Keratinocyte (primary cell): Measurements from ENCODE around the gene TMEM127.

Source experiments
- EZH2 ChIP-seq: IDR thresholded peaks from one replicate; pipeline ENCODE4 v1.6.1; 2012; ENCODE audit warnings: inconsistent platforms, mild to moderate bottlenecking, low read length, moderate library complexity
- TF ChIP-seq, protein P1 (sequence below), 3 experiments: IDR thresholded peaks in 1 of 3; conservative IDR thresholded peaks in 1 of 3; optimal IDR thresholded peaks in 1 of 3; 2 replicates in 2 of 3; 3 replicates in 1 of 3; pipeline versions ENCODE3 to v1.5.1; 2011; ENCODE audit warnings: low read length in 3 of 3, mild to moderate bottlenecking in 3 of 3, moderate library complexity in 2 of 3, control low read depth in 1 of 3, inconsistent platforms in 1 of 3; ENCODE audit not compliant: insufficient read depth in 2 of 3; ENCODE audit errors: extremely low read depth in 1 of 3

DNA sequence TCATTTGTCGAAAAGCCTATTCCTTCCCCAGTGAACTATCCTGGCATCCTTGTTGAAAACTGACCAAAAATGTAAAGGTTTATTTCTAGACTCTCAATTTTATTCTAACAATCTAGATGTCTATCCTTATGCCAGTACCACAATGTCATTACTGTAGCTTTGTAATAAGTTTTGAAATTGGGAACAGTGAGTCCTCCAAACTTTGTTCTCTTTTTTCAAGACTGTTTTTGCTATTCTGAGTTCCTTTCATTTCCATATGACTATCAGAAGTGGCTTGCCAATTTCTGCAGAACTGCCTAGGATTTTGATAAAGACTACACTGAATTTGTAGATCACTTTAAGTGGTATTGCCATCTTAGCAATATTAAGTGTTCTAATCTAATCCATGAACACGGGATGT is 66.9 kb downstream of the TMEM127 start:
- TF ChIP-seq, protein P1, sequence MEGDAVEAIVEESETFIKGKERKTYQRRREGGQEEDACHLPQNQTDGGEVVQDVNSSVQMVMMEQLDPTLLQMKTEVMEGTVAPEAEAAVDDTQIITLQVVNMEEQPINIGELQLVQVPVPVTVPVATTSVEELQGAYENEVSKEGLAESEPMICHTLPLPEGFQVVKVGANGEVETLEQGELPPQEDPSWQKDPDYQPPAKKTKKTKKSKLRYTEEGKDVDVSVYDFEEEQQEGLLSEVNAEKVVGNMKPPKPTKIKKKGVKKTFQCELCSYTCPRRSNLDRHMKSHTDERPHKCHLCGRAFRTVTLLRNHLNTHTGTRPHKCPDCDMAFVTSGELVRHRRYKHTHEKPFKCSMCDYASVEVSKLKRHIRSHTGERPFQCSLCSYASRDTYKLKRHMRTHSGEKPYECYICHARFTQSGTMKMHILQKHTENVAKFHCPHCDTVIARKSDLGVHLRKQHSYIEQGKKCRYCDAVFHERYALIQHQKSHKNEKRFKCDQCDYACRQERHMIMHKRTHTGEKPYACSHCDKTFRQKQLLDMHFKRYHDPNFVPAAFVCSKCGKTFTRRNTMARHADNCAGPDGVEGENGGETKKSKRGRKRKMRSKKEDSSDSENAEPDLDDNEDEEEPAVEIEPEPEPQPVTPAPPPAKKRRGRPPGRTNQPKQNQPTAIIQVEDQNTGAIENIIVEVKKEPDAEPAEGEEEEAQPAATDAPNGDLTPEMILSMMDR (optimal IDR thresholded peaks at IDR 0.05 in 1 of 3, IDR thresholded peaks at IDR 0.05 in 1 of 3, conservative IDR thresholded peaks at IDR 0.05 in 1 of 3; ENCODE audit: extremely low read depth in 1 of 3, insufficient read depth in 2 of 3, low read length in 3 of 3) = no peak
- no peak for TF ChIP-seq EZH2
